H9 (cell line): ENCODE measurements around the gene SLC35D3. TPM values are rescaled to one million over a fixed set of nuclear protein-coding genes. Genes with fewer than 3 reads are reported as not detected.

ENCODE experiments used
- DNase-seq: peaks from one replicate; pipeline ENCODE4 v3.0.0-alpha.2; 2017
- H2AFZ ChIP-seq: one replicate; pipeline ENCODE4 v1.6.1; 2013; ENCODE audit warnings: mild to moderate bottlenecking, low read length, control low read depth, moderate library complexity
- H2AK5ac ChIP-seq: 2 replicates; pipeline ENCODE4 v1.6.1; 2013; ENCODE audit warnings: low read length, control low read depth, mixed read lengths; ENCODE audit not compliant: insufficient read length
- H2BK120ac ChIP-seq: one replicate; pipeline ENCODE4 v1.6.1; 2013; ENCODE audit warnings: low read depth, mild to moderate bottlenecking, low read length, control low read depth, inconsistent platforms; ENCODE audit not compliant: poor library complexity, severe bottlenecking
- H2BK12ac ChIP-seq: 2 replicates; pipeline ENCODE4 v1.6.1; 2013; ENCODE audit warnings: low read length, control low read depth, mixed read lengths, low read depth; ENCODE audit not compliant: insufficient read length
- H2BK15ac ChIP-seq: 2 replicates; pipeline ENCODE4 v1.6.1; 2013; ENCODE audit warnings: low read depth, low read length, control low read depth
- H2BK20ac ChIP-seq: one replicate; pipeline ENCODE4 v1.6.1; 2013; ENCODE audit warnings: low read depth, mild to moderate bottlenecking, low read length, control low read depth, inconsistent platforms; ENCODE audit not compliant: poor library complexity, severe bottlenecking
- H2BK5ac ChIP-seq: 2 replicates; pipeline ENCODE4 v1.6.1; 2013; ENCODE audit warnings: low read length, control low read depth, mixed read lengths; ENCODE audit not compliant: insufficient read length
- H3K14ac ChIP-seq: 2 replicates; pipeline ENCODE4 v1.6.1; 2013; ENCODE audit warnings: low read length, control low read depth; ENCODE audit not compliant: insufficient read depth
- H3K18ac ChIP-seq: 2 replicates; pipeline ENCODE4 v1.6.1; 2013; ENCODE audit warnings: low read depth, mild to moderate bottlenecking, mixed read lengths, low read length, control low read depth; ENCODE audit not compliant: insufficient read length
- H3K23ac ChIP-seq: 2 replicates; pipeline ENCODE4 v1.6.1; 2013; ENCODE audit warnings: low read length, control low read depth, mixed read lengths, low read depth; ENCODE audit not compliant: insufficient read length
- H3K23me2 ChIP-seq: 2 replicates; pipeline ENCODE4 v1.6.1; 2013; ENCODE audit warnings: low read depth, mild to moderate bottlenecking, mixed read lengths, low read length, control low read depth; ENCODE audit not compliant: insufficient read length, poor library complexity, severe bottlenecking
- H3K27ac ChIP-seq: 2 replicates; pipeline ENCODE4 v1.5.1; 2013; ENCODE audit warnings: low read length, control low read depth, mixed read lengths, low read depth; ENCODE audit not compliant: insufficient read length
- H3K27me3 ChIP-seq: 2 replicates; pipeline ENCODE4 v1.6.1; 2013; ENCODE audit warnings: low read length, control low read depth, inconsistent platforms; ENCODE audit not compliant: insufficient read depth
- H3K4ac ChIP-seq: 2 replicates; pipeline ENCODE4 v1.6.1; 2013; ENCODE audit warnings: low read depth, mild to moderate bottlenecking, control low read depth, inconsistent platforms, low read length, moderate library complexity
- H3K4me1 ChIP-seq: 2 replicates; pipeline ENCODE4 v1.6.1; 2013; ENCODE audit warnings: low read length, control low read depth, inconsistent platforms; ENCODE audit not compliant: insufficient read depth
- H3K4me2 ChIP-seq: 2 replicates; pipeline ENCODE4 v1.6.1; 2013; ENCODE audit warnings: low read length, control low read depth, mixed read lengths; ENCODE audit not compliant: insufficient read length, insufficient read depth
- H3K56ac ChIP-seq: 2 replicates; pipeline ENCODE4 v1.6.1; 2013; ENCODE audit warnings: low read depth, mild to moderate bottlenecking, mixed read lengths, low read length, control low read depth; ENCODE audit not compliant: insufficient read length
- H3K79me1 ChIP-seq: 2 replicates; pipeline ENCODE4 v1.6.1; 2013; ENCODE audit warnings: low read depth, mild to moderate bottlenecking, moderate library complexity, low read length, control low read depth, inconsistent platforms; ENCODE audit not compliant: insufficient read depth, poor library complexity, severe bottlenecking
- H3K79me2 ChIP-seq: 2 replicates; pipeline ENCODE4 v1.6.1; 2013; ENCODE audit warnings: low read length, control low read depth, inconsistent platforms; ENCODE audit not compliant: insufficient read depth
- H3K9ac ChIP-seq: 2 replicates; pipeline ENCODE4 v1.6.1; 2013; ENCODE audit warnings: low read length, control low read depth, mixed read lengths; ENCODE audit not compliant: insufficient read length; ENCODE audit errors: extremely low read depth
- H3K9me3 ChIP-seq: one replicate; pipeline ENCODE4 v1.6.1; 2013; ENCODE audit warnings: low read depth, low read length, inconsistent platforms; ENCODE audit not compliant: control insufficient read depth
- H3T11ph ChIP-seq: one replicate; pipeline ENCODE4 v1.6.1; 2013; ENCODE audit warnings: mild to moderate bottlenecking, low read length, control low read depth, inconsistent platforms
- H4K20me1 ChIP-seq: one replicate; pipeline ENCODE4 v1.6.1; 2013; ENCODE audit not compliant: control insufficient read depth, insufficient read length, insufficient read depth
- H4K5ac ChIP-seq: 2 replicates; pipeline ENCODE4 v1.6.1; 2013; ENCODE audit warnings: low read depth, mild to moderate bottlenecking, mixed read lengths, low read length, control low read depth; ENCODE audit not compliant: insufficient read length
- H4K8ac ChIP-seq: replicated peaks from 2 replicates; pipeline ENCODE4 v1.6.1; 2013; ENCODE audit warnings: low read length, control low read depth, mixed read lengths, low read depth; ENCODE audit not compliant: insufficient read length
- H4K91ac ChIP-seq: 2 replicates; pipeline ENCODE4 v1.6.1; 2013; ENCODE audit warnings: low read depth, mild to moderate bottlenecking, moderate library complexity, mixed read lengths, low read length, control low read depth; ENCODE audit not compliant: insufficient read length
- H3K27ac Mint-ChIP-seq, 3 experiments: 2 replicates in 2 of 3; 3 replicates in 1 of 3; pipeline ENCODE4 v1.8.0; 2020 to 2021; ENCODE audit warnings: mixed read lengths in 3 of 3, mild to moderate bottlenecking in 1 of 3, moderate library complexity in 1 of 3
- H3K27me3 Mint-ChIP-seq: 2 replicates; pipeline ENCODE4 v1.8.0; 2021; ENCODE audit warnings: low read depth, mild to moderate bottlenecking, moderate library complexity, mixed read lengths
- H3K36me3 Mint-ChIP-seq, 3 experiments: 2 replicates in 2 of 3; 3 replicates in 1 of 3; pipeline ENCODE4 v1.8.0; 2020 to 2021; ENCODE audit warnings: low read depth in 3 of 3, mixed read lengths in 3 of 3; ENCODE audit not compliant: insufficient read depth in 1 of 3
- H3K4me1 Mint-ChIP-seq, 2 experiments: 2 replicates each; pipeline ENCODE4 v1.8.0; 2020; ENCODE audit warnings: mixed read lengths in 2 of 2
- H3K4me3 Mint-ChIP-seq, 2 experiments: 2 replicates in 1 of 2; 3 replicates in 1 of 2; pipeline ENCODE4 v1.8.0; 2020 to 2021; ENCODE audit warnings: mild to moderate bottlenecking in 2 of 2, mixed read lengths in 2 of 2, moderate library complexity in 1 of 2
- H3K9me3 Mint-ChIP-seq, 2 experiments: 2 replicates in 1 of 2; 3 replicates in 1 of 2; pipeline ENCODE4 v1.8.0; 2020; ENCODE audit warnings: mild to moderate bottlenecking in 2 of 2, mixed read lengths in 2 of 2, moderate library complexity in 1 of 2
- CTCF ChIP-seq: fragments of 200-600 bp; sonication (generic); conservative IDR thresholded peaks from 3 replicates; pipeline ENCODE4 v1.8.0; 2021; ENCODE audit warnings: antibody characterized with exemption, mild to moderate bottlenecking
- WGBS: extraction: QIAGEN DNeasy Blood & Tissue Kit; methylation state at CpG from one replicate; pipeline ENCODE4 v1.1.7; 2013; ENCODE audit warnings: missing lambda C conversion rate, low lambda C conversion rate, mixed read lengths; ENCODE audit not compliant: insufficient read length; ENCODE audit errors: extremely low coverage; 5-methylcytosine and 5-hydroxymethylcytosine counted together
- total RNA-seq: library from RNA; stranded (reverse); gene quantifications from 2 replicates; pipeline ENCODE4 v1.2.1, GENCODE V29; 2021

The SLC35D3 gene
- total RNA-seq, 1 experiment from 2014 or later = 0.17 TPM

- no peak overlapping the region for H2BK120ac ChIP-seq
- H3K27me3 ChIP-seq = no peaks in the 10 kb centered on the region
- H2BK5ac ChIP-seq = no peak overlapping the region
- H3K27me3 Mint-ChIP-seq = peaks cover 3% of the 10 kb centered on the region
- WGBS = no CpG with 5 or more reads among the region's 1 CpG
- no peaks in the 10 kb centered on the region for H4K20me1 ChIP-seq
- no peaks in the 10 kb centered on the region for H3K79me2 ChIP-seq
- no peak overlapping the region for H4K5ac ChIP-seq
- H2AK5ac ChIP-seq = no peak overlapping the region
- no peak overlapping the region for H3K14ac ChIP-seq
- no peak overlapping the region for H3K56ac ChIP-seq
- H3K9me3 ChIP-seq = no peaks in the 10 kb centered on the region
- no peak overlapping the region for H4K8ac ChIP-seq
- H2BK12ac ChIP-seq = no peak overlapping the region
- TF ChIP-seq CTCF = no peak
- no peak overlapping the region for H3K23ac ChIP-seq
- DNase-seq = no peak
- no peak overlapping the region for H4K91ac ChIP-seq
- no peak overlapping the region for H2BK20ac ChIP-seq
- H3K9ac ChIP-seq = no peak overlapping the region
- no peak overlapping the region for H3K27ac ChIP-seq
- H3K4me1 ChIP-seq = no peaks in the 10 kb centered on the region; the same call in 1 of the 2 replicates
- H3K27ac Mint-ChIP-seq = no peak overlapping the region
- no peak overlapping the region for H3T11ph ChIP-seq
- H2BK15ac ChIP-seq = no peak overlapping the region
- no peaks in the 10 kb centered on the region for H3K79me1 ChIP-seq
- no peak overlapping the region for H3K4me2 ChIP-seq
- no peak overlapping the region for H2AFZ ChIP-seq
- peaks cover 7 to 10% of the 10 kb centered on the region in 2 experiments for H3K9me3 Mint-ChIP-seq
- H3K36me3 Mint-ChIP-seq = peaks cover 6 to 13% (median 10%) of the 10 kb centered on the region in 3 experiments
- no peak overlapping the region for H3K4me3 Mint-ChIP-seq
- no peaks in the 10 kb centered on the region for H3K23me2 ChIP-seq
- no peak overlapping the region for H3K18ac ChIP-seq
- no peak overlapping the region for H3K4ac ChIP-seq
- H3K4me1 Mint-ChIP-seq = peaks cover 0 to 18% of the 10 kb centered on the region in 2 experiments
Observed at GRCh38 chr6:136945072-136945471, 23.0 kb downstream of the SLC35D3 start.
